ENCODE measurements around the gene FBXW8. TPM values are rescaled to one million over a fixed set of nuclear protein-coding genes. Genes with fewer than 3 reads are reported as not detected.

FBXW8 gene
- total RNA-seq, 2 experiments from 2014 or later = 7.0 to 8.5 TPM

DNA sequence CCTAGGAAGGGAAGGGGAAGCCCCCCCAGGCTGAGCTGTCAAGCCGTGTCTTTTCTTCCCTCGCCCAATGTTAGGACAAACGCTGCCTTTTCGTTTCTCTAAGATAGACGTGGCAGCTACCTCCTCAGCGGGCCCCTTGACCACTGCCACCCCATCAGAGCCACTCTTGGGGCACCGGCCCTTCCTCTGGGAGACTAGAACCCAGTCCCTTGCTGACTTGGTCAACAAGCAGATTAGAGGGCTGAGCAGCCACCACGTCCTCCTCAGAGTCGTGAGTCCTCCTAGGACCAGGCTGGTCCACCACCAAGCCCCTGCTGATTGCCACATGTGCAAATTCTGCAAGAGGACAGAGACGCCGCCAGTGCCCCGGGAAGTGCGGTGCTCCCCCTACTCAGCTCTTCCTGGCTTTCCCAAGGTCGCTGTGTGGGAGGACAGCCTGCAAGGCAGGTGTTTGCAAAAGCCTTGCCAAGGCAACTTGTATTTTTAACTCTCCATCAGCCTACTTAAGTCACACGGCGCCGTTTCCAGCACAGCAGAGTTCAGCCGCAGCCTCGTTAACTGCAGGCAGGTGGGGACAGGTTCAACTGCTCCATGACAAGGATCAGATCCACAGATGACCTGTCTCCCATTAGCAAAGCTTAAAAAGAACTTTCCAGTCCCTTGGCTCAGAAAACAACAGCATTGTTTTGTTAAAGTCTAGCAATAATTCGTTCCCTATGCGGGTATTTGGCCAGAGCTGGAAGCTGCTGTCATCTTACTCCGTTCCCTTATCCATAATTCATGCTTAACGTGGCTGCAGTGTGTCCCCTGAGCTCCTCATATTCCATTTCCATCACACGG is 122.9 kb downstream of the FBXW8 start:
- H3K36me3 Mint-ChIP-seq (ENCODE audit: low read depth) = no peaks in the 10 kb centered on the region
- ChIA-PET POLR2A (no interaction called here), CTCF (interaction anchor here (0.9 to 1.5 kb wide), 3 partner anchors 64 to 87 kb away, joined by 3 to 5 read pairs (median 4); no protein-coding TSS in a partner anchor)
- H3K9me3 Mint-ChIP-seq = no peaks in the 10 kb centered on the region
- H3K4me3 Mint-ChIP-seq = no peak overlapping the region
- H3K4me1 Mint-ChIP-seq (ENCODE audit: low read depth) = no peaks in the 10 kb centered on the region
- no peak overlapping the region for H3K27ac Mint-ChIP-seq
- DNase-seq (no peak), ATAC-seq (no peak)
- no peaks in the 10 kb centered on the region for H3K27me3 Mint-ChIP-seq
- intact Hi-C loops (cut with micrococcal nuclease) = no loop called here
- TF ChIP-seq CTCF (IDR thresholded peaks at IDR 0.05) = no peak

DNA sequence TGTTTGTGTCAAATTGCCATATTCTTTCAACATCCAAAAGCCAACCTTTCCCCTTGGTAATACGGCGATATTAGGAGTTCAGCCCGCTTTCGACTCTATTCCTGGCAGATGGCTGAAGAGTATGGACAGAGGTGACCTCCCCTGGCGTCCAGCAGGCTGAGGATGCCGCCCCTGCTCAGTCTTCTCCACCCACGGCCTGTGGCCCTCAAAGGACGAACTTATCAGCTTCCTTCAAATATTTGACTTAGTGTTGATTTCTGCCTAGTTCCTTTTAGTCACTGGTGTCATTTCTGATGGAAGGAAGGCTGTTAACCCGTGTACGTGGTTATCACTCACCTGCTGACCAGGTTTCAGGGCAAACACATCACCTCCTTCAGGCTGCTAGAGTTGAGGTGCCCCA is 123.5 kb downstream of the FBXW8 start:
- Mint-ChIP-seq H3K27me3 (no peaks in the 10 kb centered on the region), H3K27ac (no peak overlapping the region)
- intact Hi-C loops (cut with micrococcal nuclease) = no loop called here

GRCh38 chr12:117034701-117035151 is 124.0 kb downstream of the FBXW8 start:
- intact Hi-C loops (cut with micrococcal nuclease) = no loop called here
- TF ChIP-seq CTCF (IDR thresholded peaks at IDR 0.05) = no peak
- DNase-seq (no peak), ATAC-seq (no peak)
- H3K9me3 Mint-ChIP-seq = no peaks in the 10 kb centered on the region
- ChIA-PET POLR2A (no interaction called here), CTCF (interaction anchor here (1.1 to 1.2 kb wide), 2 partner anchors 8 to 9 kb away, joined by 4 to 6 read pairs; no protein-coding TSS in a partner anchor)
- H3K36me3 Mint-ChIP-seq (ENCODE audit: low read depth) = no peaks in the 10 kb centered on the region
- H3K27me3 Mint-ChIP-seq = no peaks in the 10 kb centered on the region
- no peaks in the 10 kb centered on the region for H3K4me1 Mint-ChIP-seq (ENCODE audit: low read depth)
- H3K27ac Mint-ChIP-seq = no peak overlapping the region
- no peak overlapping the region for H3K4me3 Mint-ChIP-seq

More for the DNA sequence above, 123.5 kb downstream of the FBXW8 start:
- ChIA-PET POLR2A (no interaction called here), CTCF (interaction anchor here (1.0 to 1.5 kb wide), 4 partner anchors 7 to 86 kb away, joined by 4 to 6 read pairs (median 4); no protein-coding TSS in a partner anchor)
- Mint-ChIP-seq H3K36me3 (ENCODE audit: low read depth) (no peaks in the 10 kb centered on the region), H3K4me1 (ENCODE audit: low read depth) (no peaks in the 10 kb centered on the region), H3K9me3 (no peaks in the 10 kb centered on the region), H3K4me3 (no peak overlapping the region)
- no peak for ATAC-seq
- no peak for TF ChIP-seq CTCF (IDR thresholded peaks at IDR 0.05)
- DNase-seq = no peak

DNA sequence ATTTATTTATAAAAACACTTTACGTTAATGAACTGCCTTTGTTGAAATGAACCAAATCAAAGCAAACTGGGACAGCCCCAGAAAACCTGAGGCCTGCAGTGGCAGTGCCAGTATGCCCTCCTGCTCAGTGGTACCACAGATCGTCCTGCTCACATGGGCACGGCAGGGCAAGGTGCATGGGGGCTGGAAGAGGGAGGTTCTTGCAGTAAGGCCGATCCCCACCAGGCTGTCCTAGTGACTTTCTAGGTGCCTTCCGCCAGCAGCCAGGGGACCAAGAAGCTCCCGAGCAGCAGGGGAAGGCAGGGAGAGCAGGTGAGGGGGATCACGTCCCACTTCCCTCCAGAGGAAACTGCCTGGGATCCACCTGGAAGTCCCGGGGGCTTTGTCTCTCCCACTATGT is 124.5 kb downstream of the FBXW8 start:
- H3K4me1 Mint-ChIP-seq (ENCODE audit: low read depth) = no peaks in the 10 kb centered on the region
- H3K4me3 Mint-ChIP-seq = no peak overlapping the region
- CTCF ChIA-PET = interaction anchor here (1.1 to 1.2 kb wide), 2 partner anchors 8 to 9 kb away, joined by 4 to 6 read pairs; no protein-coding TSS in a partner anchor
- no peak for ATAC-seq
- no peaks in the 10 kb centered on the region for H3K9me3 Mint-ChIP-seq
- H3K27me3 Mint-ChIP-seq = no peaks in the 10 kb centered on the region
- intact Hi-C loops (cut with micrococcal nuclease) = no loop called here
- TF ChIP-seq CTCF (IDR thresholded peaks at IDR 0.05) = no peak
- no peak for DNase-seq
- POLR2A ChIA-PET = no interaction called here
- H3K27ac Mint-ChIP-seq = no peak overlapping the region
- no peaks in the 10 kb centered on the region for H3K36me3 Mint-ChIP-seq (ENCODE audit: low read depth)

GRCh38 chr12:117036046-117036445 is 125.3 kb downstream of the FBXW8 start:
- ChIA-PET POLR2A (no interaction called here), CTCF (no interaction called here)
- Mint-ChIP-seq H3K27ac (no peak overlapping the region), H3K9me3 (no peaks in the 10 kb centered on the region), H3K36me3 (ENCODE audit: low read depth) (no peaks in the 10 kb centered on the region), H3K4me3 (no peak overlapping the region), H3K27me3 (no peaks in the 10 kb centered on the region), H3K4me1 (ENCODE audit: low read depth) (no peaks in the 10 kb centered on the region)
- TF ChIP-seq CTCF (IDR thresholded peaks at IDR 0.05) = no peak
- DNase-seq = no peak
- ATAC-seq = no peak
- intact Hi-C loops (cut with micrococcal nuclease) = no loop called here
